HL-60/S4 treated with retinoic acid at 250 ng/mL for 4 days and 3 days (cell line): ENCODE data around the gene TMED10.

Source experiments
- in situ Hi-C: fragments of 300-500 bp; cut with MboI; formaldehyde crosslinking; loops from 2 replicates; pipeline ENCODE4 v1.7.0; 2022; ENCODE audit warnings: low sequenced_read_pairs

Gene TMED10

GRCh38 chr14:75176142-75176820 is at the start of gene TMED10:
Gene TMED10 (minus strand): TSS chr14:75176612. CDS start chr14:75176579, 33 bp downstream.
- in situ Hi-C loops: no loop called here

DNA sequence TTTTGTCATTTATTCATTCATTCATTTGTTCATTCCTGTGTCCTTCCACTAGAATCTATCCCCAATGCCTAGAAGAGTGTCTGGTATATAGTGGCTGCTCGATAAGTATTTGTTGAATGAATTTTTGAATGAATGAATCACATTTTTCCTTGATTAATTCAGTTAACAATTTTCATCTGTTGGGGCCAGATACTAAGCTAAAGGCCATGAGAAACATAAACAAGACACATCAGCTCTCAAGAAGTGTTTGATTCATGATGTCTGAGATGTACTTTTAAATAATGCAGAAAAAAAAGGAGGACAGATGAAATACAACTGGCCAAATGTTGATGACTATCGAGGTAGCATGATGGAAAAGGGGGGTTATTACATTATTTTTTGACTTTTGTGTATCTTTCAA is 48.1 kb upstream of the TMED10 start:
- in situ Hi-C loops: no loop called here

GRCh38 chr14:75223664-75224154 is 47.3 kb upstream of the TMED10 start:
- in situ Hi-C loops: no loop called here

- in situ Hi-C loops: no loop called here
Observed at GRCh38 chr14:75222208-75222701, 45.8 kb upstream of the TMED10 start.

DNA sequence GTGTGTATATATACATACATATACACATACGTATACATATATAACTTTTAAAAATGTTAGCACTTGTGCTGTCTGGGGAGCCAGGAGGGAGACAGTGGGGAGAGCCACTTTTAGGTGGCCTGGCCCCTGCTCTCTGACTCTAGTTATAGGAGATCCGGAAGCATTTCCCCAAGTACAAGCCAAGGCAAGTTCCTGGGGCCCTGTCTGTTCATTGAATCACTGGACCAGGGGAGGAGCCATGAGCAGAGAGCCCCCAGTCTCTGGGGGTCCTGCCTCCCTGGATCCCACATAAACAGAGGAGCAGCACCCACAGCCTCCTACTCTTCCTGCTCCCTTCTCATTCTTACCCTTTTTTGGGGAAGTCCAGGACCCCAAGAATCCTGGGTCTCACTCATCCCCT is 45.4 kb upstream of the TMED10 start:
- in situ Hi-C loops: no loop called here

DNA sequence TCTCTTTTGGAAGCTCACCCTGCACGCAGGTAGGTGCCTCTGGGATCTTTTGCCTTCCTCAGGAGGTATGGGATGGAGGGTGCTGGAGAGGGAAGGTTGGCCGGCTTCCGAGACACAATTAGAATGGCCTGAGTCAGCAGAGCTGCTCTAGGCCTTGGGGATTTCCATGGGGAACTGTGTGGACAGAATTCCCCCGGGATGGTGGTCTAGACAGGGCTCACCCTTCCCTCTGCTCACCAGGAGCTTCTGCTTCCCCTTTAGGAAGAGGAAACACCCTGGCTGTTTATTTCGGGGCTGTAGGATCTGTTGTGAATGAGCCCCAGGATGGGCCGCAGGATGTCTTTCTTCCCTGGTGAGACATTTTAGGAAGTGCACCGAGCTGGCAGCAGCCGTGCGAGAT is 43.7 kb upstream of the TMED10 start:
- in situ Hi-C loops: no loop called here

- in situ Hi-C loops: no loop called here
Observed at GRCh38 chr14:75217508-75218206, 41.2 kb upstream of the TMED10 start.

- in situ Hi-C loops: no loop called here
Observed at GRCh38 chr14:75216427-75217006, 40.1 kb upstream of the TMED10 start.

DNA sequence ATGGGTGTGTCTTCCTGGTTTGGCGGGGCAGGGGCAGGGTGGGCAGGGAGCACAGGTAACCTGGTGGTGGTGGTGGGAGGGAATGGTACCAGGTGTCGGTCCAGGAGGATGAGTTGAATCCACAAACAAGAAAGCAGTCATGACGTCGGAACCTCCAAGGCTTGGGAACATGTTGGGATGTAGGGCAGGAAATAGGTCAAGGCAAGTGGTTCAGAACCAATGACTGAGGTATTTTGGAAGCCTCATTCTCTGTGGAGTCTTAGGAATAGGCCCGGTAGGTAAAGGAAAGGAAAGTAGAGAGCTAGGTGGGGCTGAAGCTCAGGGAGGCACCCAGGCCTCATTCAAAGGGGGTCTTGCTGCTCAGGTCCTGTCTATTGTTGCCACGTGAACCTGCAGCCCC is 39.1 kb upstream of the TMED10 start:
- in situ Hi-C loops: no loop called here

DNA sequence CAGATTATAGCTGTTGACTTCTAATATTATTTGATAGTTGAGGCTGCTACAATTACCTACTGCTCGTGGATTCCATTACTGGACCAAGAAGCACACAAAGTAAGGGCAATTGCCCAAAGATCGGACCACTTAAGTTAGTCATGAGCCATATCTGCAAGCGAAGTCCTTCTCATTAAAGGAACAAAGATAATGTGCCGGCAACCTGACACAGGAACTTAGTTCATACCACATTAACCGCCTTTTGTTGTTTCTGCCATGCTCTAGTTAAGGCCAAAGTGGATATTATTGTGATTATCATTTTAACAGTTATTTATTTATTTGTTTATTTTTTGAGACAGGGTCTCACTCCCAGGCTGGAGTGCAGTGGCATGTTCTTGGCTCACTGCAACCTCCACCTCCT is 38.1 kb upstream of the TMED10 start:
- in situ Hi-C loops: no loop called here

DNA sequence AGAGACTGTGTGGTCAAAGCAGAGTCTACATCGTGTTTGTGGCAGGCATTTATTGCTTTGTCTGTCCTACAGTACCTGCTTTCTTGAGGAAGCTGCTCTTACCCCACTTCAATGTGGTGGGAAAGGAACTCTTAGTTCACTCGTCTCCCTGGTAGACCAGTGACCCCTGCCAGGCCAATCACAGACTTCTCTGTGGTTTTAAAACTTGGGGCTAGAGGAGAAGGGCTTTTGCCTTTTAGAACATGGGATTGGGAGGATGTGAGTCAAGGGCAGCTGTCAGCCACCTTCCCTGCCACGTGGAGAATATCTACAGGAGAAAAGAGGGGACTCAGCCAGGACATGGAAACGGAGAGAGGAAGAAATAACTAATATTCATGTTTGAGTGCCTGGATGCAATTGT is 36.8 kb upstream of the TMED10 start:
- in situ Hi-C loops: no loop called here

DNA sequence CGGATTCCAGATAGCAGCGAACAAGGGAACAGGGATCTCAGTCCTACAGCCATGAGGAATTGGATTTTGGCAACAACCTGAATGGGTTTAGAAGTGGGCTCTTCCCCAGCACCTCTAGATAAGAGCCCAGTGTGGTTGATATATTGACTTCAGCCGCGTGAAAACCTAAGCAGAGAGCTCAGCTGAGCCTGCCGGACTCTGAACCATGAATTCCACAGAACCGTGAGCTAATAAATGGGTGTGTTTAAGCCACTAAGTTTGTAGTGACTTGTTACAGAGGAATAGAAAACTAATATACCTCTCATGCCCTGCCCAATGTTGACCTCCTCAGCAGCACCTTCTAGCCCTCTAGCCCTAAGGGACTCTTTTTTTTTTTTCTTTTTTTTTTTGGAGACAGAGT is 32.4 kb upstream of the TMED10 start:
- in situ Hi-C loops: no loop called here

GRCh38 chr14:75206190-75206589 is 29.8 kb upstream of the TMED10 start:
- in situ Hi-C loops: no loop called here

DNA sequence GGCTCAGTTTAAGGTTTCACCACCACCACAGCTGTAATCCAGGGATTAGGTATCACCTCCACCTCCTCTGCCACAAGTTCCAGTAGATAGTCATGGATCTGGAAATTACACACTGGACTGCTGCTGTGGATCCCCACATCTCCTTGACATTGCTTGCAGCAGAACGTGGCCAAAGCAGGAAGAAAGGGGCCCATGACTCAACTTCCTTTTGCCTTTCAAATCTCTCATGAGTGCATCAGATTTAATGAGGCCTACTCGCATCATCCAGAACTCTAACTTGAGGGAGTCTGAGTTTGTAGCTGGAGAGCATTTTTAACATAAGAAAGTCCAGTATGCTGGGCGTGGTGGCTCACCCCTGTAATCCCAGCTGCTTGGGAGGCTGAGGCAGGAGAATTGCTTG is 29.2 kb upstream of the TMED10 start:
- in situ Hi-C loops: no loop called here

- in situ Hi-C loops: no loop called here
Observed at GRCh38 chr14:75204116-75204515, 27.7 kb upstream of the TMED10 start.

GRCh38 chr14:75202657-75203056 is 26.2 kb upstream of the TMED10 start:
- in situ Hi-C loops: no loop called here

- in situ Hi-C loops: no loop called here
Observed at GRCh38 chr14:75201087-75201486, 24.7 kb upstream of the TMED10 start.

- in situ Hi-C loops: no loop called here
Observed at GRCh38 chr14:75200451-75200850, 24.0 kb upstream of the TMED10 start.

GRCh38 chr14:75198291-75198933 is 22.0 kb upstream of the TMED10 start:
- in situ Hi-C loops: no loop called here

GRCh38 chr14:75197338-75197737 is 20.9 kb upstream of the TMED10 start:
- in situ Hi-C loops: no loop called here

- in situ Hi-C loops: no loop called here
Observed at GRCh38 chr14:75196468-75196867, 20.1 kb upstream of the TMED10 start.
